ENCODE results near the gene PIK3CB. TPM values are rescaled to one million over a fixed set of nuclear protein-coding genes. Genes with fewer than 3 reads are reported as not detected.

Gene PIK3CB
- total RNA-seq, 1 experiment from 2014 or later, result 73.9 TPM

GRCh38 chr3:138642927-138643253, 191.8 kb downstream of the PIK3CB start:
- H3K4me1 ChIP-seq (ENCODE audit: control insufficient read depth, insufficient read depth, low read length), result no peaks in the 10 kb centered on the region
- TF ChIP-seq SIN3A (IDR thresholded peaks at IDR 0.05; ENCODE audit: borderline replicate concordance, insufficient read depth, low read depth, low read length) (no peak), TCF7L2 (IDR thresholded peaks at IDR 0.05; ENCODE audit: low read depth, low read length) (no peak), POLR2AphosphoS5 (IDR thresholded peaks at IDR 0.05; ENCODE audit: low read depth, low read length) (no peak), CTCF (IDR thresholded peaks at IDR 0.05) (no peak)
- TF ChIP-seq, protein P1, sequence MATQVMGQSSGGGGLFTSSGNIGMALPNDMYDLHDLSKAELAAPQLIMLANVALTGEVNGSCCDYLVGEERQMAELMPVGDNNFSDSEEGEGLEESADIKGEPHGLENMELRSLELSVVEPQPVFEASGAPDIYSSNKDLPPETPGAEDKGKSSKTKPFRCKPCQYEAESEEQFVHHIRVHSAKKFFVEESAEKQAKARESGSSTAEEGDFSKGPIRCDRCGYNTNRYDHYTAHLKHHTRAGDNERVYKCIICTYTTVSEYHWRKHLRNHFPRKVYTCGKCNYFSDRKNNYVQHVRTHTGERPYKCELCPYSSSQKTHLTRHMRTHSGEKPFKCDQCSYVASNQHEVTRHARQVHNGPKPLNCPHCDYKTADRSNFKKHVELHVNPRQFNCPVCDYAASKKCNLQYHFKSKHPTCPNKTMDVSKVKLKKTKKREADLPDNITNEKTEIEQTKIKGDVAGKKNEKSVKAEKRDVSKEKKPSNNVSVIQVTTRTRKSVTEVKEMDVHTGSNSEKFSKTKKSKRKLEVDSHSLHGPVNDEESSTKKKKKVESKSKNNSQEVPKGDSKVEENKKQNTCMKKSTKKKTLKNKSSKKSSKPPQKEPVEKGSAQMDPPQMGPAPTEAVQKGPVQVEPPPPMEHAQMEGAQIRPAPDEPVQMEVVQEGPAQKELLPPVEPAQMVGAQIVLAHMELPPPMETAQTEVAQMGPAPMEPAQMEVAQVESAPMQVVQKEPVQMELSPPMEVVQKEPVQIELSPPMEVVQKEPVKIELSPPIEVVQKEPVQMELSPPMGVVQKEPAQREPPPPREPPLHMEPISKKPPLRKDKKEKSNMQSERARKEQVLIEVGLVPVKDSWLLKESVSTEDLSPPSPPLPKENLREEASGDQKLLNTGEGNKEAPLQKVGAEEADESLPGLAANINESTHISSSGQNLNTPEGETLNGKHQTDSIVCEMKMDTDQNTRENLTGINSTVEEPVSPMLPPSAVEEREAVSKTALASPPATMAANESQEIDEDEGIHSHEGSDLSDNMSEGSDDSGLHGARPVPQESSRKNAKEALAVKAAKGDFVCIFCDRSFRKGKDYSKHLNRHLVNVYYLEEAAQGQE (IDR thresholded peaks at IDR 0.05; ENCODE audit: insufficient read depth in 1 of 2, low read depth in 2 of 2, low read length in 1 of 2), result no peak
- no peaks in the 10 kb centered on the region for H3K36me3 ChIP-seq (ENCODE audit: control insufficient read depth, insufficient read depth, low read length)
- H3K27me3 ChIP-seq (ENCODE audit: control insufficient read depth, insufficient read depth, low read length), result no peaks in the 10 kb centered on the region
- H3K9me3 ChIP-seq (ENCODE audit: control insufficient read depth, insufficient read depth, low read depth, low read length), result peaks cover 6% of the 10 kb centered on the region; the same call in 1 of the 2 replicates
- H3K4me3 ChIP-seq (ENCODE audit: low read depth in 2 of 2, low read length in 2 of 2), result no peak overlapping the region
- no TSS peak for BruUV-seq (replicated peaks)
- ChIA-PET POLR2A (no interaction called here), CTCF (interaction anchor here (0.6 kb wide), 1 partner anchor 47 kb away, joined by 3 read pairs; no protein-coding TSS in a partner anchor)
- no peak overlapping the region for H3K27ac ChIP-seq (ENCODE audit: low read length)
- DNase-seq (ENCODE audit: low read depth, low spot score), result no peak
- intact Hi-C loops (cut with micrococcal nuclease; ENCODE audit: unreplicated experiment) (no loop called here), in situ Hi-C loops (cut with HindIII; ENCODE audit: low pct_unique_long_range_greater_than_20kb, low sequenced_read_pairs) (no loop called here)
- ATAC-seq, result no peak

DNA sequence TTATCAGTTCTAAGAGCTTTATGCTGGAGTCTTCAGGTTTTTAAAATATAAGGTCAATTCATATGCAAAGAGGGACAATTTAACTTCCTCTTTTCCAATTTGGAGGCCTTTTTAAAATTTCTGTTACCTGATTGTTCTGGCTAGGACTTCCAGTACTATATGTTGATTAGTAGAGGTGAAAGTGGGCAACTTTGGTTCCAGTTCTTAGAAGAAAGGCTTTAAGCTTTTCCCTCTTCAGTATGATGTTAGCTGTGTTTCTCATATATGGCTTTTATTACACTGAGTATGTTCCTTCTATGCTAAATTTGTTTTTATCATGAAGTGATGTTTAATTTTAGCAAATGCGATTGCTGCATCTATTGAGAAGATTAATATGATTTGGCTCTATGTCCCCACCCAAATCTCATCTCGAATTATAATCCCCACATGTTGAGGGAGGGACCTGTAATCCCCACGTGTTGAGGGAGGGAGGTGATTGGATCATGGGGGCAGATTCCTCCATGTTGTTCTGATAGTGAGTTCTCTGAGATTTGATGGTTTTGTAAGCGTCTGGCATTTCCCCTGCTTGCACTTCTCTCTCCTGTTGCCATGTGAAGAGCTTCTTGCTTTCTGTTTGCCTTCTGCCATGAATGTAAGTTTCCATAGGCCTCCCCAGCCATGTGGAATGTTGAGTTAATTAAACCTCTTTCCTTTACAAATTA, 192.4 kb downstream of the PIK3CB start:
- H3K27me3 ChIP-seq (ENCODE audit: control insufficient read depth, insufficient read depth, low read length), result no peaks in the 10 kb centered on the region
- no peak for ATAC-seq
- peaks cover 6% of the 10 kb centered on the region; the same call in 1 of the 2 replicates for H3K9me3 ChIP-seq (ENCODE audit: control insufficient read depth, insufficient read depth, low read depth, low read length)
- no peak for DNase-seq (ENCODE audit: low read depth, low spot score)
- no peak overlapping the region for H3K4me3 ChIP-seq (ENCODE audit: low read depth in 2 of 2, low read length in 2 of 2)
- no peaks in the 10 kb centered on the region for H3K36me3 ChIP-seq (ENCODE audit: control insufficient read depth, insufficient read depth, low read length)
- H3K4me1 ChIP-seq (ENCODE audit: control insufficient read depth, insufficient read depth, low read length), result no peaks in the 10 kb centered on the region
- intact Hi-C loops (cut with micrococcal nuclease; ENCODE audit: unreplicated experiment), result no loop called here
- no peak overlapping the region for H3K27ac ChIP-seq (ENCODE audit: low read length)
- TF ChIP-seq CTCF (IDR thresholded peaks at IDR 0.05) (no peak), SIN3A (IDR thresholded peaks at IDR 0.05; ENCODE audit: borderline replicate concordance, insufficient read depth, low read depth, low read length) (no peak), POLR2AphosphoS5 (IDR thresholded peaks at IDR 0.05; ENCODE audit: low read depth, low read length) (no peak), TCF7L2 (IDR thresholded peaks at IDR 0.05; ENCODE audit: low read depth, low read length) (no peak)
- TF ChIP-seq, protein P1 (IDR thresholded peaks at IDR 0.05; ENCODE audit: insufficient read depth in 1 of 2, low read depth in 2 of 2, low read length in 1 of 2), result no peak
- ChIA-PET CTCF (interaction anchor here (0.6 kb wide), 1 partner anchor 46 kb away, joined by 3 read pairs; no protein-coding TSS in a partner anchor), POLR2A (no interaction called here)
- BruUV-seq (replicated peaks), result no TSS peak
- in situ Hi-C loops (cut with HindIII; ENCODE audit: low pct_unique_long_range_greater_than_20kb, low sequenced_read_pairs), result no loop called here
